ENCODE measurements around the gene DYNC1I2.

DYNC1I2 gene

DNA sequence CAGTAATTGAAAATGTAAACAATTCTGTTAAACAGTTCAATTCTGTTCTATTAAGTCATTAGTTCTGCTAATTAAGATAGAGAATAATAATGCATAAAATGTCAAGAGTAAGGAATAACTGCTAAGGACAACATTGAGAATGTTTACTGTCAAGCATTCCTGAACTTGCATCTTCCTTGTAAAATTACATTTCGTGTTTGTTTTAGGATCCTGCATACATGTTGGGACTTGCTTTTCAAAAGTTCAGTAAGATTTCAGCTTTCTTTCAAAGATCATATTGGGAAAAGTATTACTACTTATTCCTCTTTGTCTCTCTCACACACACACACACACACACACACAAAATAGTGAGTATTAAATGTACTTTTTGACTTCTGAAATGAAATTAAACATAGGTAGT lies 20.5 kb downstream of the DYNC1I2 start:
- H3K79me2 ChIP-seq (ENCODE audit: insufficient read depth, low read length): no peaks in the 10 kb centered on the region
- ATAC-seq (ENCODE audit: insufficient read depth, low read depth): no peak
- H3K4me1 ChIP-seq (ENCODE audit: insufficient read depth, low read length): peaks cover 6% of the 10 kb centered on the region; the same call in 1 of the 2 replicates
- H3K27ac ChIP-seq (ENCODE audit: low read length): no peak overlapping the region
- no peak for DNase-seq
- H2AFZ ChIP-seq (ENCODE audit: low read depth, low read length): no peak overlapping the region
- no peak overlapping the region for H3K4me2 ChIP-seq (ENCODE audit: insufficient read depth, low read length)
- TF ChIP-seq, protein P1, sequence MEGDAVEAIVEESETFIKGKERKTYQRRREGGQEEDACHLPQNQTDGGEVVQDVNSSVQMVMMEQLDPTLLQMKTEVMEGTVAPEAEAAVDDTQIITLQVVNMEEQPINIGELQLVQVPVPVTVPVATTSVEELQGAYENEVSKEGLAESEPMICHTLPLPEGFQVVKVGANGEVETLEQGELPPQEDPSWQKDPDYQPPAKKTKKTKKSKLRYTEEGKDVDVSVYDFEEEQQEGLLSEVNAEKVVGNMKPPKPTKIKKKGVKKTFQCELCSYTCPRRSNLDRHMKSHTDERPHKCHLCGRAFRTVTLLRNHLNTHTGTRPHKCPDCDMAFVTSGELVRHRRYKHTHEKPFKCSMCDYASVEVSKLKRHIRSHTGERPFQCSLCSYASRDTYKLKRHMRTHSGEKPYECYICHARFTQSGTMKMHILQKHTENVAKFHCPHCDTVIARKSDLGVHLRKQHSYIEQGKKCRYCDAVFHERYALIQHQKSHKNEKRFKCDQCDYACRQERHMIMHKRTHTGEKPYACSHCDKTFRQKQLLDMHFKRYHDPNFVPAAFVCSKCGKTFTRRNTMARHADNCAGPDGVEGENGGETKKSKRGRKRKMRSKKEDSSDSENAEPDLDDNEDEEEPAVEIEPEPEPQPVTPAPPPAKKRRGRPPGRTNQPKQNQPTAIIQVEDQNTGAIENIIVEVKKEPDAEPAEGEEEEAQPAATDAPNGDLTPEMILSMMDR (IDR thresholded peaks at IDR 0.05; ENCODE audit: borderline replicate concordance, extremely low read depth, low read length, poor library complexity, severe bottlenecking): no peak
- no peak for TF ChIP-seq EZH2 (IDR thresholded peaks at IDR 0.05; ENCODE audit: borderline replicate concordance, low read depth, low read length, severe bottlenecking)
- H4K20me1 ChIP-seq (ENCODE audit: insufficient read depth, low read length): no peaks in the 10 kb centered on the region; the same call in 1 of the 2 replicates
- H3K9me3 ChIP-seq (ENCODE audit: insufficient read depth, low read length, severe bottlenecking): no peaks in the 10 kb centered on the region
- H3K4me3 ChIP-seq (ENCODE audit: low read depth in 1 of 2, low read length in 2 of 2): no peak overlapping the region
- peaks cover 2% of the 10 kb centered on the region for H3K36me3 ChIP-seq (ENCODE audit: insufficient read depth, low read length)
- no peak overlapping the region for H3K9ac ChIP-seq (ENCODE audit: low read depth, low read length)
- H3K27me3 ChIP-seq (ENCODE audit: insufficient read depth, low read length, poor library complexity): no peaks in the 10 kb centered on the region

DNA sequence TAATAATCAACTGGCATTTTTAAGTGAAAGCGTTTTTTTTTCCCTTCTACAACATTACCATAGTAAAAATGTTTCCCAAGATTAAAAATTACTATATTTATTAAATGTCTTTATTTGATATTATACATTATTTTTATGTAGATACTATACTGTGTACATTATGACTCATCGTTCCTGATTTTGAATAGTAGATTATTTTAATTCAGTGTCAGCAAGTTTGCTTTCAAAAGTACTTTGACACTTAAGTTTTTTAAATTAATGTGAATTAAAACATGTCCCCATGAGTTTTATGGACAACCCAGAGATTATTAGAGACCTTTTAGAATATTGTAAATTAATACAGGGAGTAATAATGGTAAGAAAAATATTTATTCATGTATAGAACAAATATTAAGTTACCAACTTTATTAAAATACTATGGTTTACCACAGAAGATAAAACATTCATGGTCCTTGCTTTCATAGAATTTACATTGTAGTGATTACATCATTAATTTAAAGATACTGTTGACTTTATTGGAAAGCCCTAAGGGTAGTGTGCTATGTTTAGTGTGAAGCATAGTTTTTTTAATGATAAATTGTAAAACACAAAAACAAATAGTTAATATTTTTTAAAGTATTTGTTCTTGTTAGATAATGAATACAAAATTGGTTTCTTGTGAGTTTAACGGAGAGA lies 21.9 kb downstream of the DYNC1I2 start:
- H2AFZ ChIP-seq (ENCODE audit: low read depth, low read length): no peak overlapping the region
- H3K9ac ChIP-seq (ENCODE audit: low read depth, low read length): no peak overlapping the region
- H3K4me3 ChIP-seq (ENCODE audit: low read depth in 1 of 2, low read length in 2 of 2): no peak overlapping the region
- H3K9me3 ChIP-seq (ENCODE audit: insufficient read depth, low read length, severe bottlenecking): no peaks in the 10 kb centered on the region
- no peak for ATAC-seq (ENCODE audit: insufficient read depth, low read depth)
- no peaks in the 10 kb centered on the region for H3K79me2 ChIP-seq (ENCODE audit: insufficient read depth, low read length)
- no peaks in the 10 kb centered on the region for H3K27me3 ChIP-seq (ENCODE audit: insufficient read depth, low read length, poor library complexity)
- no peaks in the 10 kb centered on the region; the same call in 1 of the 2 replicates for H4K20me1 ChIP-seq (ENCODE audit: insufficient read depth, low read length)
- peaks cover 6% of the 10 kb centered on the region; the same call in 1 of the 2 replicates for H3K4me1 ChIP-seq (ENCODE audit: insufficient read depth, low read length)
- H3K4me2 ChIP-seq (ENCODE audit: insufficient read depth, low read length): no peak overlapping the region
- DNase-seq: no peak
- no peak overlapping the region for H3K27ac ChIP-seq (ENCODE audit: low read length)
- TF ChIP-seq, protein P1 (IDR thresholded peaks at IDR 0.05; ENCODE audit: borderline replicate concordance, extremely low read depth, low read length, poor library complexity, severe bottlenecking): no peak
- TF ChIP-seq EZH2 (IDR thresholded peaks at IDR 0.05; ENCODE audit: borderline replicate concordance, low read depth, low read length, severe bottlenecking): no peak
- no peaks in the 10 kb centered on the region; the same call in 1 of the 2 replicates for H3K36me3 ChIP-seq (ENCODE audit: insufficient read depth, low read length)

DNA sequence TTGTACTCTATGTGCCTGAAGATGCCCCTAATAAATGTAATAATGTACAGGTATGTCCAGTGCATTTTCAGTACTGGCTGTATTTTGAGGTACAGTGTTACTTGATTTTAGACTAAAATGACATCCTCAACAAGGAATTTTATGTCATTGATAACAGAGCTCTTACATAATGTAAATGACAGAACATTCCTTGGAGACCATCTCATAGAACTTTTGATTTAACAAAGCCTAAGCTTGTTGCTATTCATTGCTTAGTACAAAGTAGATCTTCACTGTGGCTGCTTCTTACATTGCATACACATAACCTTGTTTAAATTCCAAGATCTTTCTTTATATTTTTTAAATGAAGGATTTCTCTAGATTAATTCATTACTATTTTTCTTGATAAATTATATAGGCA lies 24.1 kb downstream of the DYNC1I2 start:
- Histone ChIP-seq H3K27me3 (ENCODE audit: insufficient read depth, low read length, poor library complexity) (no peaks in the 10 kb centered on the region), H3K9me3 (ENCODE audit: insufficient read depth, low read length, severe bottlenecking) (no peaks in the 10 kb centered on the region), H3K79me2 (ENCODE audit: insufficient read depth, low read length) (no peaks in the 10 kb centered on the region), H3K27ac (ENCODE audit: low read length) (no peak overlapping the region), H3K4me1 (ENCODE audit: insufficient read depth, low read length) (peaks cover 6% of the 10 kb centered on the region; the same call in 1 of the 2 replicates), H3K4me3 (ENCODE audit: low read depth in 1 of 2, low read length in 2 of 2) (no peak overlapping the region), H3K4me2 (ENCODE audit: insufficient read depth, low read length) (no peak overlapping the region), H3K9ac (ENCODE audit: low read depth, low read length) (no peak overlapping the region), H3K36me3 (ENCODE audit: insufficient read depth, low read length) (peaks cover 3% of the 10 kb centered on the region; the same call in 1 of the 2 replicates), H2AFZ (ENCODE audit: low read depth, low read length) (no peak overlapping the region), H4K20me1 (ENCODE audit: insufficient read depth, low read length) (no peaks in the 10 kb centered on the region; the same call in 1 of the 2 replicates)
- DNase-seq: no peak
- TF ChIP-seq, protein P1 (IDR thresholded peaks at IDR 0.05; ENCODE audit: borderline replicate concordance, extremely low read depth, low read length, poor library complexity, severe bottlenecking): no peak
- TF ChIP-seq EZH2 (IDR thresholded peaks at IDR 0.05; ENCODE audit: borderline replicate concordance, low read depth, low read length, severe bottlenecking): no peak
- ATAC-seq (ENCODE audit: insufficient read depth, low read depth): no peak

Data from DND-41 (cell line).